Measurements from ENCODE around the gene RPP25L.
"Not testable (repeated sequence)": the region's sequence is repeated elsewhere in the genome, so short reads cannot be mapped to it uniquely, and the experiment has no call there.

The RPP25L gene

DNA sequence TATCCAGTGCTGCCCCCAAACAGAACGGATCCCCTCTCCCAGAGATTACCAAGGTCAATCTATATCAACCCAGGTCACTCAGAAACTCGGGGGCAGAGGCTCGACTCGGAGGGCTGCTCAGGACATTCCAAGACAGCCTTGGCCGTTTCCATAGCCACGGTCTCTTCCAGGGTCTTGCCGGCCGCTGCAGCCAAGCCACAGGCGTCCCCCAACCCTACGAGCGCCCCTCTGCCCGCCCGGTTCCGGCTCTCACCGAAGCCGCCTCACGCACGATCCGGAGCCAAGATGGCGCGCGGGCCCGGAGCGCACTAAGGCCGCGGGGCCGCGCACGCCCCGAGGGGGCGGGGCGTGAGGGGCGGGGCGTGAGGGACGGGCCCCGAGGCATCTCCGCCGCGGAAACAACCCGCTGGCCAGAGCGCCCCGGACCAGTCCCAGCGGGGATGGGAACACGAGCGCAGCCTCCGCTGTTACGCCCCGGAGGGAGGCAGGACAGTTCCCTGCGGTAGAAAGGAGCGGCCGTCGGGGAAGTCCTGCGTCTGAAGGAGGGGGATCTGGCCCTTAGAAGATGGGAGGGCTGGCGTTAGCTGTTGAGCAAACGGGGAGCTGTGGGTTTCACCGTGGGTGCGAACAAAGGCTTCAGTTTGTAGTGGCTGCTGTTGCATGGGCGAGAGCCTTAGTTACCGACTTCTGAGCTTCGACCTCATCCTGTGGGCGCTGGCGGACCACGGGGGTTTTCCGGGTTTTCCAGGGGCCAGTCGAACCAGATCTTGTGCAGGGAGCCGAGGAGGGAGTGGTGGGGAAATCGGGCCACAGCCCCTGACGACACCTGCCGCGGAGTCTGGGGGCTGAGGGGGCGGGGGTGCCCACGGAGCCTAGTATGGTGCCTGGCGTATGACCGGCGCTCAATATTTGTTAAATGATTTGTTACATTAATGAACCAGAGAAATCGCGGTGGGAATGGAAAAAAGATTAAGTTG, at the start of gene RPP25L:
Gene RPP25L, minus strand, starts transcription at position 287 of the 977 bp plus-strand sequence. CDS start 801 bp downstream, outside the sequence.
- DNase-seq = peak; percentile 93

DNA sequence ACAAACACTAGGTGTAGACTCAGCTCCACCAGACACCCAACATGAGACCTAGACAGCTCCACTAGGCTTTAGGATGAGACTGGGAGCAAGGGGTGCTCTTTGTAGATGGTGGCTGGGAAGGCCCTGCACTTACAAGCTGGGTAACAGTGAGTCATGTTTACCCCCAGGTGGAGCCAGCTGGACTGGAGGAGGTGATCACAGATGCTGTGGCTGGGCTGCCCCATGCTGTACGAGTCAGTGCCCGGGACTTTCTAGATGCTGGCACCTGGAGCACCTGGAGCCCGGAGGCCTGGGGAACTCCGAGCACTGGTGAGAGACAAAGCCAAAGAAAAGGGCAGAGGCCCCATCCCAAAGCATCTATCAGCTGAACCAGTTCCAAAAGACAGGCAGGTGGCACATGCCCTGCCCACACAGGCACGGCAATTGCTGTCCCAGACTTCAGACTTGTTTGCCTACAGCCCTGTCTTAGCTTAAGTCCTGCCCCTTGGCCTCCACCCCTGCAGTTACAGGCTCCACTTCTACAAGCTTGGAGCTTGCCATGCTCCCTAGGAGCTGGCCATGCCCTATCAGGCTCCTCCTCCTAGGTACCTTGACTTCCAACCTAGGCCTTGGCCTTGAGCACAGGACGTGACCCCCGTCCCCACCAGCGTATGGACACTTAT, 47.8 kb upstream of the RPP25L start:
- no peak for DNase-seq

GRCh38 chr9:34658461-34658860, 46.6 kb upstream of the RPP25L start:
- no peak for DNase-seq

DNA sequence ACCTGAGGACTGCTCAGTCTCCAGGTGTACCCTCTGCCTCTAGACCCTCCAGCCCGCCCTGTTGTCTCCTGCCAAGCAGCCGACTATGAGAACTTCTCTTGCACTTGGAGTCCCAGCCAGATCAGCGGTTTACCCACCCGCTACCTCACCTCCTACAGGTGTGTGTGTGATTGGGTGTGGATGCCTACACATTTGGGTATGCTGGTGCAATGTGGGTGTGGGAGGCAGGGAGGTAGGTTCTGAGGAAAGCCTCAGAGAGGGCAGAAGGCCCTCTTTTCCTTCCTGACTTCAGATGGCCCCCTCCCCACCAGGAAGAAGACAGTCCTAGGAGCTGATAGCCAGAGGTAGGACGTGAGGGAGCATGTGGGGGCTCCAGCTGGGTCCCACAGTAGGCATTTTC, 45.1 kb upstream of the RPP25L start:
- no peak for DNase-seq

GRCh38 chr9:34655394-34655793, 43.5 kb upstream of the RPP25L start:
- no peak for DNase-seq

GRCh38 chr9:34654323-34655051, 42.6 kb upstream of the RPP25L start:
- no peak for DNase-seq

- DNase-seq = no peak
Observed at GRCh38 chr9:34653151-34654072, 41.5 kb upstream of the RPP25L start.

DNA sequence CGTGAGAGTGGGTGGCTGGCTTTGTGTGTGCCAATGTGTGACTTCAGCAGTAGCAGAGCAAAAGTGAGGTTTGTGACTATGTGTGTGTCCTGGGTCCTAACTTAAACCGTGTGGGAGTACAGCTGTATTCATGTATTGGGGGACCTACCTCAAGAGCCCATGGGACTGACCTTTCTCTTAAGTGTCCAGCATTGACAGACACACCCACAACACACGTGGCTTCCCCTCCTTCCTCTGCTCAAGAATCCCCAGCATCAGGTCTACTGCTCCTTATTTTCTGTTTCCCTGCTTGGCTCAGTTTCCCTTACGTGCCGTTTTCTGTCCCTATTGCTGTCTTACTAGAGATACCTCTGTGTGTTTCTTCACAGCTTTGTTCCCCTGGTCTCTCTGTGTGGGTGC, 40.7 kb upstream of the RPP25L start:
- DNase-seq = no peak

DNA sequence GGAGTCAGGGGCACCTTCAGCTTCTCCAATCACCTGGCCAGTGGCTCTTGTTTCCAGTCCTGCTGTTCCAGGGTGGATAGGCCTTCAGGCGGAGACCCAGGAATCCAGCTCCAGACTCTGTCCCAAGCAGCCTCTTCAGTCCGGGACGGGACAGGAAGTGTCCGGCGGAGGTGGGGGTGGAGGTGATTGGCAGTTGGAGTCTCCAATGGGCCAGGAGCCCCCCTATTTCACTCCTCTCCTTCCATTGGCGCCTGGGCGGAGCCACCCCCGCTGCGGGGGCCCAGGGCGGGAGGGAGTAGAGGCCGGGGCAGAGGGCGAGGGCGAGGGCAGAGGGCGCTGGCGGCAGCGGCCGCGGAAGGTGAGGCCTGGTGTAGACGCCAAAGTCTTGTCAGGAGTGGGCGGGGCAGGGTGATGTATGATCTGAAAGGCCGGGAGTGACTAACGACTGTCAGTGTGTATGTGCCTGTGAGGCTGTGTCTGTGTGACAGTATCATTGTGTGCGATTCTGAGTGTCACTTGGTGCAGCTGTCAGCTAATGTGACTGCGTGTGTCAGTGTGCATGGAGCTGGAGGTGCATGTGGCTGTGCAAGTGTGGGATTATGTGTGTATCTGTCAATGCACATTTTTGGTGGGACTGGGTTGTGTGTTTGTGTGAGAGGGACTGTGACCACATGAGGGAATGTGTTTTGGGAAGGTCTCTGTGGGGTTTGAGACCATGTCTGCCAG, 40.1 kb upstream of the RPP25L start, which contains the start of gene IL11RA:
Gene IL11RA, plus strand, starts transcription at position 310 of the 726 bp plus-strand sequence. CDS start 3,033 bp downstream, outside the sequence.
- peak; percentile 89 for DNase-seq

- no peak for DNase-seq
Observed at GRCh38 chr9:34651321-34651720, 39.4 kb upstream of the RPP25L start.

DNA sequence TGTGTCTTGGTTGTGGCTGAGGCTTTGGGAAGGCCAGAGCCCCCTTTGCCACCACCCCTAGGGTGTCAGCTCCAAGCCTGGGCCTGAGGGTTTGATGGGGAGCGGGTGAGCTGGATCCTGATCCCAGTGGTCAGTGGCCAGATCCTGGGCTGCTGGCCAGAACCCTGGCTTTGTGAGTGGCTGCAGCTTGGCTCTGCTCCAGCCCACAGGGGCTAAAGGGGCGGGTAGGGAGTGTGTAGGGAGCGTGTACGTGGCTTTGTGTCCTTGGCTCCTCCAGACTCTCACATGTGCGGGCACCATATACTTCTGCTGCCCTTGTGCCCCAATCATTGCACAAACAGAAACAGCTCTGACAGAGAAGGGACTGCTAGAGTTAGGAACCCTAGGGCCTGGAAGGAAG, 38.9 kb upstream of the RPP25L start:
- DNase-seq = no peak

DNA sequence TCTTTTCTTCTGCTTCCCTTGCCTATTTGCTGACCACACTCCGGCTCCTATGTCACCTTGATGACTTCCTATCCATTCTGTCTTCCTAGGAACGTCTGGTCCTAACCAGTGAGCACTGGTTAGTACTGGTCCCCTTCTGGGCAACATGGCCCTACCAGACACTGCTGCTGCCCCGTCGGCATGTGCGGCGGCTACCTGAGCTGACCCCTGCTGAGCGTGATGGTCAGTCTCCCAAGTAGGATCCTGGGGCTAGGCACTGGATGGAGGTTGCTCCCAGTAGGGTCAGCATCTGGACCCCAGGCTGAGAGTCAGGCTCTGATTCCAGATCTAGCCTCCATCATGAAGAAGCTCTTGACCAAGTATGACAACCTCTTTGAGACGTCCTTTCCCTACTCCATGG, 36.8 kb upstream of the RPP25L start:
- no peak for DNase-seq

GRCh38 chr9:34647651-34648050, 35.8 kb upstream of the RPP25L start:
- peak; percentile 46 for DNase-seq

- no peak for DNase-seq
Observed at GRCh38 chr9:34647084-34647403, 35.1 kb upstream of the RPP25L start.

GRCh38 chr9:34646211-34647083, 34.5 kb upstream of the RPP25L start, which contains the start of gene GALT:
Gene GALT, plus strand, starts transcription at chr9:34646675. Its CDS starts 30 bp downstream, at chr9:34646705.
- DNase-seq = peak; percentile 96

- no peak for DNase-seq
Observed at GRCh38 chr9:34644766-34645314, 32.9 kb upstream of the RPP25L start.

GRCh38 chr9:34642679-34643078, 30.8 kb upstream of the RPP25L start:
- DNase-seq = no peak

DNA sequence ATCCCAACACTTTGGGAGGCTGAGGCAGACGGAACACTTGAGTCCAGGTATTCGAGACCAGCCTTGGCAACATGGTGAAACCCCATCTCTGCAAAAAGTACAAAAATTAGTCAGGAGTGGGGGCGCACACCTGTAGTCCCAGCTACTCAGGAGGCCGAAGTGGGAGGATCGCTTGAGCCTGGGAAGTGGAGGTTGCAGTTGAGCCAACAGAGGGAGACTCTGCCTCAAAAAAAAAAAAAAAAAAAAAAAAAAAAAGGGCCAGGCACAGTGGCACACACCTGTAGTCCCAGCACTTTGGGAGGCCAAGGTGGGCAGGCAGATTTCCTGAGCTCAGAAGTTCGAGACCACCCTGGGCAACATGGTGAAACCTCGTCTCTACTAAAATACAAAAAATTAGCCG, 27.4 kb upstream of the RPP25L start:
- not testable (repeated sequence) for DNase-seq

- DNase-seq = no peak
Observed at GRCh38 chr9:34638138-34638445, 26.2 kb upstream of the RPP25L start.

All from hematopoietic multipotent progenitor cell treated with erythropoietin and hydrocortisone succinate and interleukin-3 and kit ligand, for 4 days (in vitro differentiated cells).